Kidney (tissue), 14 donors: ENCODE measurements around the gene TULP4. TPM values are rescaled to one million over a fixed set of nuclear protein-coding genes. Genes with fewer than 3 reads are reported as not detected.

Experiments used
- DNase-seq, 5 donors: peaks; one replicate each; pipeline ENCODE4 v3.0.0-alpha.2; 2013 to 2020
- FAIRE-seq: peaks from 2 replicates; lab custom pipeline; 2012; peaks lifted over from hg19 to GRCh38; lab: Jason Lieb, UNC
- H3K27ac ChIP-seq, 2 donors: one replicate each; pipeline ENCODE4 v1.7.0; 2013; ENCODE audit warnings: low read depth in 2 of 2, low read length in 2 of 2, inconsistent platforms in 1 of 2
- H3K27me3 ChIP-seq: one replicate; pipeline ENCODE4 v1.7.1; 2013; ENCODE audit warnings: low read length, inconsistent platforms; ENCODE audit not compliant: control insufficient read depth, insufficient read depth
- H3K36me3 ChIP-seq, 3 donors: one replicate each; pipeline versions ENCODE4 v1.7.0 to v1.7.1; 2013; ENCODE audit warnings: low read length in 3 of 3, control low read depth in 1 of 3, inconsistent platforms in 1 of 3; ENCODE audit not compliant: insufficient read depth in 3 of 3, control insufficient read depth in 2 of 3
- H3K4me1 ChIP-seq, 3 donors: one replicate each; pipeline versions ENCODE4 v1.7.0 to v1.7.1; 2013; ENCODE audit warnings: low read length in 3 of 3, inconsistent platforms in 1 of 3, low read depth in 1 of 3; ENCODE audit not compliant: control insufficient read depth in 2 of 3, insufficient read depth in 2 of 3
- H3K4me3 ChIP-seq, 3 donors: one replicate each; pipeline versions ENCODE4 v1.7.0 to v1.8.1; 2013; ENCODE audit warnings: low read length in 3 of 3, control low read depth in 1 of 3, inconsistent platforms in 1 of 3
- H3K9ac ChIP-seq, 3 donors: one replicate each; pipeline versions ENCODE4 v1.7.0 to v1.7.1; 2013; ENCODE audit warnings: low read length in 3 of 3, control low read depth in 1 of 3, inconsistent platforms in 1 of 3
- H3K9me3 ChIP-seq, 3 donors: one replicate each; pipeline versions ENCODE4 v1.7.0 to v1.7.1; 2013; ENCODE audit warnings: low read length in 3 of 3, control low read depth in 1 of 3, inconsistent platforms in 1 of 3; ENCODE audit not compliant: control insufficient read depth in 2 of 3, insufficient read depth in 1 of 3
- intact Hi-C: fragments of 100-400 bp; cut with DNase I; formaldehyde crosslinking; loops from one replicate; pipeline ENCODE4 v1.11.1; 2022
- polyA plus RNA-seq: library from polyadenylated mRNA; stranded (reverse); fragments of 350-450 nt; fragmentation: Illumina TruSeq; extraction: RNeasy Lipid Tissue Mini Kit (QIAGEN cat#74804); gene quantifications from one replicate; pipeline ENCODE4 v1.2.3, GENCODE V29; 2014; ENCODE audit warnings: low read depth, low replicate concordance; ENCODE audit not compliant: insufficient read depth
- total RNA-seq: library from RNA; stranded (reverse); fragmentation: NEBNext Ultra II Directional; extraction: Animal tissue kit (Norgen Biotek cat#: 25700); gene quantifications from one replicate; pipeline ENCODE4 v1.2.1, GENCODE V29; 2021
- TF ChIP-seq, protein P1 (sequence below): IDR thresholded peaks from 3 replicates; pipeline ENCODE4 v1.5.1; 2012; ENCODE audit warnings: mild to moderate bottlenecking, moderate library complexity, borderline replicate concordance; ENCODE audit not compliant: insufficient read depth; ENCODE audit errors: extremely low read depth
- donor health status: control.
- donor health status: control.
- donor health status: control.
- donor health status: control.
- donor health status: control.
- donor health status: DM: yes; HTN: yes; CAD: no.
- donor health status: Normal renal cell carcinoma (clear cell type).

TULP4 gene
- total and polyA plus RNA-seq, 2 donors from 2014 or later, result 3.3 to 114 TPM

DNA sequence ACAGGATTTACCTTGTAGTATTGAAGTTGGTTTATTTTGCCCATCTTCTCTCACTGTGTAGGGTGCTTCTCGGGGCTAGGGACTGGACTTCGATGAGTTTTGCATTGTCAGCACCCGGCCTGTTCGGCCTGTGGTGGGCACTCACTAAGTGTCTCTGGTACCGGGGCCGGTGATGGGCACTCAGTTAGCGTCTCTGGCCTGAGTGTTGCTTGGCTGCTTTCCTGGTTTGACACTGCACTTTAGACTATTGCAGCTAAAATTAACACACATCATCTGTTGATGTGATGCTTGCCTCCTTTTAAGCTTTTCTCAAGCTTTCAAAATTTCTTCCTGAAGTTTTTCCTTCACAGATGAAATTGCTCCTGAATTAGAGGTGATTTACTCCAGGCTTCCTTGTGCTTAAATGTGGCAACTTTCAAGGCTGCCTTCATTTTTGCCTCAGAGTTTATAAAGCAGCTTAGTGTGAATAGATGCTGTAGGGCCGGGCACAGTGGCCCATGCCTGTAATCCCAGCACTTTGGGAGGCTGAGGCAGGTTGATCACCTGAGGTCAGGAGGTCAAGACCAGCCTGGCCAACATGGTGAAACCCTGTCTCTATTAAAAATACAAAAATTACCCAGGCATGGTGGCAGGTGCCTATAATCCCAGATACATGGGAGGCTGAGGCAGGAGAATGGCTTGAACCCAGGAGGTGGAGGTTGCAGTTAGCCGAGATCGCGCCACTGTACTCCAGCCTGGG lies 41.7 kb upstream of the TULP4 start:
- H3K4me1 ChIP-seq, result no peaks in the 10 kb centered on the region
- H3K27me3 ChIP-seq, result no peaks in the 10 kb centered on the region
- no peaks in the 10 kb centered on the region for H3K36me3 ChIP-seq
- no peak overlapping the region for H3K9ac ChIP-seq
- H3K9me3 ChIP-seq, result no peaks in the 10 kb centered on the region
- no peak overlapping the region for H3K4me3 ChIP-seq
- intact Hi-C loops, result no loop called here
- FAIRE-seq (no peak), DNase-seq (no peak)
- TF ChIP-seq, protein P1, sequence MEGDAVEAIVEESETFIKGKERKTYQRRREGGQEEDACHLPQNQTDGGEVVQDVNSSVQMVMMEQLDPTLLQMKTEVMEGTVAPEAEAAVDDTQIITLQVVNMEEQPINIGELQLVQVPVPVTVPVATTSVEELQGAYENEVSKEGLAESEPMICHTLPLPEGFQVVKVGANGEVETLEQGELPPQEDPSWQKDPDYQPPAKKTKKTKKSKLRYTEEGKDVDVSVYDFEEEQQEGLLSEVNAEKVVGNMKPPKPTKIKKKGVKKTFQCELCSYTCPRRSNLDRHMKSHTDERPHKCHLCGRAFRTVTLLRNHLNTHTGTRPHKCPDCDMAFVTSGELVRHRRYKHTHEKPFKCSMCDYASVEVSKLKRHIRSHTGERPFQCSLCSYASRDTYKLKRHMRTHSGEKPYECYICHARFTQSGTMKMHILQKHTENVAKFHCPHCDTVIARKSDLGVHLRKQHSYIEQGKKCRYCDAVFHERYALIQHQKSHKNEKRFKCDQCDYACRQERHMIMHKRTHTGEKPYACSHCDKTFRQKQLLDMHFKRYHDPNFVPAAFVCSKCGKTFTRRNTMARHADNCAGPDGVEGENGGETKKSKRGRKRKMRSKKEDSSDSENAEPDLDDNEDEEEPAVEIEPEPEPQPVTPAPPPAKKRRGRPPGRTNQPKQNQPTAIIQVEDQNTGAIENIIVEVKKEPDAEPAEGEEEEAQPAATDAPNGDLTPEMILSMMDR, result no peak
- H3K27ac ChIP-seq, result no peak overlapping the region

GRCh38 chr6:158272324-158272723 lies 39.9 kb upstream of the TULP4 start:
- no peaks in the 10 kb centered on the region for H3K27me3 ChIP-seq
- H3K9ac ChIP-seq, result no peak overlapping the region
- TF ChIP-seq, protein P1, result no peak
- no peaks in the 10 kb centered on the region for H3K4me1 ChIP-seq
- no peak overlapping the region for H3K4me3 ChIP-seq
- DNase-seq (no peak), FAIRE-seq (no peak)
- H3K9me3 ChIP-seq, result no peaks in the 10 kb centered on the region
- intact Hi-C loops, result no loop called here
- no peak overlapping the region for H3K27ac ChIP-seq
- H3K36me3 ChIP-seq, result no peaks in the 10 kb centered on the region

GRCh38 chr6:158278004-158278403 lies 34.3 kb upstream of the TULP4 start:
- H3K27me3 ChIP-seq, result no peaks in the 10 kb centered on the region
- DNase-seq (no peak), FAIRE-seq (no peak)
- no peak overlapping the region for H3K9ac ChIP-seq
- H3K4me1 ChIP-seq, result no peaks in the 10 kb centered on the region
- no peak overlapping the region for H3K27ac ChIP-seq
- TF ChIP-seq, protein P1, result no peak
- no peaks in the 10 kb centered on the region for H3K36me3 ChIP-seq
- no peaks in the 10 kb centered on the region for H3K9me3 ChIP-seq
- H3K4me3 ChIP-seq, result no peak overlapping the region
- intact Hi-C loops, result no loop called here

- peak in 1 of 5 donors; percentile 57 for DNase-seq
- Histone ChIP-seq H3K36me3 (no peaks in the 10 kb centered on the region), H3K27ac (no peak overlapping the region), H3K27me3 (no peaks in the 10 kb centered on the region), H3K4me3 (no peak overlapping the region), H3K4me1 (no peaks in the 10 kb centered on the region), H3K9ac (no peak overlapping the region), H3K9me3 (no peaks in the 10 kb centered on the region)
- intact Hi-C loops, result no loop called here
- TF ChIP-seq, protein P1, result no peak
- FAIRE-seq, result no peak
These were observed 32.6 kb upstream of the TULP4 start for GRCh38 chr6:158279615-158280014.
